Trophoblast cell (in vitro differentiated cells and primary cell): Measurements from ENCODE around the gene CAD.

Source experiments
- DNase-seq, 2 donors: peaks; one replicate each; pipeline ENCODE4 v3.0.0-alpha.2; 2016
- H2AFZ ChIP-seq: 2 replicates; pipeline ENCODE4 v1.6.1; 2013; ENCODE audit warnings: low read length, moderate library complexity, mild to moderate bottlenecking; ENCODE audit not compliant: insufficient read depth, poor library complexity
- H2AK5ac ChIP-seq: 2 replicates; pipeline ENCODE4 v1.6.1; 2013; ENCODE audit warnings: mild to moderate bottlenecking, low read length
- H2BK120ac ChIP-seq: 2 replicates; pipeline ENCODE4 v1.6.1; 2013; ENCODE audit warnings: low read length, mild to moderate bottlenecking, moderate library complexity; ENCODE audit not compliant: insufficient read depth, poor library complexity
- H2BK12ac ChIP-seq: 2 replicates; pipeline ENCODE4 v1.6.1; 2013; ENCODE audit warnings: mild to moderate bottlenecking, low read length, moderate library complexity
- H2BK5ac ChIP-seq: 2 replicates; pipeline ENCODE4 v1.6.1; 2013; ENCODE audit warnings: low read length, low read depth, moderate library complexity, mild to moderate bottlenecking; ENCODE audit not compliant: poor library complexity
- H3K14ac ChIP-seq: 2 replicates; pipeline ENCODE4 v1.6.1; 2013; ENCODE audit warnings: mild to moderate bottlenecking, low read length
- H3K18ac ChIP-seq: 2 replicates; pipeline ENCODE4 v1.6.1; 2013; ENCODE audit warnings: mild to moderate bottlenecking, low read length
- H3K23ac ChIP-seq: 2 replicates; pipeline ENCODE4 v1.6.1; 2013; ENCODE audit warnings: low read length
- H3K27ac ChIP-seq: 2 replicates; pipeline ENCODE4 v1.5.1; 2013; ENCODE audit warnings: low read depth, mild to moderate bottlenecking, inconsistent platforms, low read length, moderate library complexity
- H3K27me3 ChIP-seq: 2 replicates; pipeline ENCODE4 v1.6.1; 2013; ENCODE audit warnings: inconsistent platforms, mild to moderate bottlenecking, low read length, moderate library complexity; ENCODE audit not compliant: insufficient read depth
- H3K36me3 ChIP-seq, 2 experiments: 1 replicate in 1 of 2; 2 replicates in 1 of 2; pipeline ENCODE4 v1.6.1; 2013; ENCODE audit warnings: low read length in 2 of 2, mild to moderate bottlenecking in 2 of 2, moderate library complexity in 1 of 2; ENCODE audit not compliant: insufficient read depth in 2 of 2, control insufficient read depth in 1 of 2
- H3K4ac ChIP-seq: 2 replicates; pipeline ENCODE4 v1.6.1; 2013; ENCODE audit warnings: low read depth, mild to moderate bottlenecking, low read length, moderate library complexity
- H3K4me1 ChIP-seq, 2 experiments: 1 replicate in 1 of 2; 2 replicates in 1 of 2; pipeline ENCODE4 v1.6.1; 2013; ENCODE audit warnings: low read length in 2 of 2, mild to moderate bottlenecking in 2 of 2, moderate library complexity in 1 of 2; ENCODE audit not compliant: insufficient read depth in 2 of 2, control insufficient read depth in 1 of 2
- H3K4me2 ChIP-seq: 2 replicates; pipeline ENCODE4 v1.6.1; 2013; ENCODE audit warnings: inconsistent platforms, mild to moderate bottlenecking, low read length, moderate library complexity
- H3K4me3 ChIP-seq: 2 replicates; pipeline ENCODE4 v1.5.1; 2013; ENCODE audit warnings: mild to moderate bottlenecking, low read depth, low read length, inconsistent platforms
- H3K79me1 ChIP-seq: one replicate; pipeline ENCODE4 v1.6.1; 2013; ENCODE audit warnings: low read length
- H3K79me2 ChIP-seq: 2 replicates; pipeline ENCODE4 v1.6.1; 2013; ENCODE audit warnings: low read length, mild to moderate bottlenecking; ENCODE audit not compliant: control insufficient read depth, insufficient read depth, poor library complexity
- H3K9ac ChIP-seq: 2 replicates; pipeline ENCODE4 v1.6.1; 2013; ENCODE audit warnings: mild to moderate bottlenecking, low read length
- H3K9me3 ChIP-seq: 2 replicates; pipeline ENCODE4 v1.6.1; 2013; ENCODE audit warnings: low read depth, mild to moderate bottlenecking, control low read depth, inconsistent platforms, low read length; ENCODE audit not compliant: insufficient read depth
- H4K12ac ChIP-seq: 2 replicates; pipeline ENCODE4 v1.6.1; 2013; ENCODE audit warnings: low read depth, mild to moderate bottlenecking, low read length, moderate library complexity
- H4K8ac ChIP-seq: 2 replicates; pipeline ENCODE4 v1.6.1; 2013; ENCODE audit warnings: low read depth, mild to moderate bottlenecking, low read length, moderate library complexity
- H4K91ac ChIP-seq: one replicate; pipeline ENCODE4 v1.6.1; 2013; ENCODE audit warnings: low read depth, mild to moderate bottlenecking, low read length, moderate library complexity
- WGBS: extraction: QIAGEN DNeasy Blood & Tissue Kit; methylation state at CpG from one replicate; pipeline ENCODE4 v1.1.7; 2013; ENCODE audit warnings: missing lambda C conversion rate; ENCODE audit not compliant: insufficient read length, insufficient coverage; ENCODE audit errors: extremely low coverage; 5-methylcytosine and 5-hydroxymethylcytosine counted together

The CAD gene

DNA sequence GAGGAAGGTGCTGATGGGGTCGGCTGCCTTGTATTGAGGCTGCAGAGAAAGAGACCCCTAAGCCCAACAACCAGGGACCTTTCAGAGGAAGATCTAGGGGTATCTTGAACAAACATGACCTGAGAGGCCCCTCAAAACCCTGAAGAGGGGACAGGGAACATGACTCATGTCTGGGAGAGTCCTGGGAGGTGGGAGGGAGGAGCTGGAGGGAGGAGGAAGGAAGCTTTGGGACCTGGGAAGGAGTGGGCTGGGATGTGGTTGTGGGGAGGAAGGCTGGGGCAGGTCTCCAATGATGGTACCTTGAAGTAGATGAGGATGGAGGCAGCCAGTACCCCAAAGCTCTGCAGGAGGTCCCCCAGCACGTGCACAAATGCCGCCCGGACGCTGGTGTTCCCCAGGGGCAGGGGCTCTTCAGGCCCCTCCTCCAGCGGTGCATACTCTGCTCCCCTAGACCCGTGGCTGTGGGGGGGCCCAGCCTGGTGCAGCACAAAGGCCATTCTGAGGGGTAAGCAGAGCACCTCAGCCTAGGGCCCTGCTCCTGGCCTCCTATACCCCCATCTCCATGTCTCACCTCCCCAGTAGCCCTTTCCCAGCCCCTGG is 39.8 kb downstream of the CAD start:
- H3K4me1 ChIP-seq = peaks cover 0 to 1% of the 10 kb centered on the region in 2 experiments

DNA sequence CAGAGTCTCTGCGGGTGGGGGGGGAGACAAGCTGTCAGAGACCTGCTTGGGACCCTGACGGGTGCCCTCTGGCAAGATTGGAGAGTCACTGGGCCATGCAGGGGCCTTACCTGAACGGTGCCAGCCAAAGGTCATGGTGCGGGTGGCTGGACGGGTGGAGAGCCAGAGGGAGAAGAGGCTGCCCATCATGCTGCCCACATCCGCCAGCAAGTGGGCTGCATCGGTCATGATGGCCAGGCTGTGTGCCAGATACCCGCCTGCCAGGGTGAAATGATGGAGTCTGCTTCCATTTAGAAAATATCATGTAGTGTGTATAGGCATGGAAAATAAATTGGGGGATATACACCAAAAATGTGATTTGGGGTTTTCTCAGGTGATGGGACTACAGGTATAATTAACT is 40.9 kb downstream of the CAD start:
- Histone ChIP-seq H3K9ac (no peak overlapping the region), H2BK120ac (no peak overlapping the region), H2AK5ac (no peak overlapping the region), H4K12ac (no peak overlapping the region), H3K9me3 (peaks cover 2% of the 10 kb centered on the region), H3K79me2 (no peaks in the 10 kb centered on the region), H4K91ac (no peak overlapping the region), H3K27ac (no peak overlapping the region), H3K4me3 (no peak overlapping the region), H3K18ac (no peak overlapping the region), H3K4ac (no peak overlapping the region), H3K14ac (no peak overlapping the region), H2AFZ (no peak overlapping the region), H3K27me3 (peaks cover 31% of the 10 kb centered on the region), H3K79me1 (no peaks in the 10 kb centered on the region), H2BK5ac (no peak overlapping the region), H4K8ac (no peak overlapping the region), H3K36me3 (no peaks in the 10 kb centered on the region), H2BK12ac (no peak overlapping the region), H3K4me1 (peaks cover 5 to 10% of the 10 kb centered on the region in 2 experiments), H3K23ac (no peak overlapping the region), H3K4me2 (no peak overlapping the region)
- WGBS = no CpG with 5 or more reads among the region's 8 CpGs
- DNase-seq = no peak

More for the DNA sequence above, 39.8 kb downstream of the CAD start:
- no peak overlapping the region for H3K4me2 ChIP-seq
- H3K9ac ChIP-seq = no peak overlapping the region
- H4K91ac ChIP-seq = no peak overlapping the region
- H3K4me3 ChIP-seq = no peak overlapping the region
- H3K23ac ChIP-seq = no peak overlapping the region
- no peaks in the 10 kb centered on the region for H3K79me1 ChIP-seq
- H2BK12ac ChIP-seq = no peak overlapping the region
- no peak overlapping the region for H3K27ac ChIP-seq
- no peaks in the 10 kb centered on the region for H3K36me3 ChIP-seq
- no CpG with 5 or more reads among the region's 7 CpGs for WGBS
- no peak overlapping the region for H2AK5ac ChIP-seq
- peaks cover 2% of the 10 kb centered on the region for H3K9me3 ChIP-seq
- H3K18ac ChIP-seq = no peak overlapping the region
- no peak overlapping the region for H2AFZ ChIP-seq
- H3K79me2 ChIP-seq = no peaks in the 10 kb centered on the region
- H4K8ac ChIP-seq = no peak overlapping the region
- H3K4ac ChIP-seq = no peak overlapping the region
- H3K14ac ChIP-seq = no peak overlapping the region
- peaks cover 20% of the 10 kb centered on the region for H3K27me3 ChIP-seq
- no peak overlapping the region for H2BK5ac ChIP-seq
- H2BK120ac ChIP-seq = no peak overlapping the region
- no peak overlapping the region for H4K12ac ChIP-seq
- DNase-seq = no peak

DNA sequence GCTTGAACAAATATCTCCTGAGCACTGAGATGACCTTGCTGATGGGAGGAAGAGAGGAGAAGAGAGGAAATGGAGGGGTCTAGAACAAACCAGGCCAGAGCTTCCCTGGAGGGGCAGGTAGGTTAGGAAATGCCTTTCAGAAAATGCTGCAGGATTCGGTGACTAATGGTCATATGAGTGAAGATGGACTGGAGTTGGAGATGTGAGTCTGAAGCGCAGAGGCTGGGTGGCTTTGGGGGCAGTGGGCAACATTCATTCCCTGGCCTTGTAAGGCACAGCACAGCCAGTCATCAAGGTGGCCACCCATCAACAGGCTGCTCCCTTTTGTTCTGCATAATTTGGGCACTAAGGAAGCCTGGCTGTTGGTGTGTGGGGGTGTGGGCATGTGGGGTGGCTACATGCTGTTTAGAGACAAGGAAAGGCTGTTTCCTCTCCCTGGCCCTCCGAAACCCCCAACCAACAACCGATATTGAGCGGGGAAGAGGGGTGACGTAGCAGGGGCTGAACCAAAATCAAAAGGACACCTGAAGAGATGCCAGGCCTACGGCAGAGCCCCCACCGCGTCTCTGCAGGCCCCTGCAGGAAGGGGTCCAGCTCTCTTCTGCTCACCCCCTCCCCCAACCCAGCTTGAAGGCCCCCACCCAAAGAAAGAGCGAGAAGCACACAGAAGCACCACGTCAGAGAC is 44.2 kb downstream of the CAD start:
- H3K9ac ChIP-seq = no peak overlapping the region
- no peak overlapping the region for H2BK120ac ChIP-seq
- no peaks in the 10 kb centered on the region for H3K79me2 ChIP-seq
- no peak overlapping the region for H4K12ac ChIP-seq
- no peak overlapping the region for H3K14ac ChIP-seq
- no peak overlapping the region for H3K23ac ChIP-seq
- H3K4me3 ChIP-seq = no peak overlapping the region
- peaks cover 63% of the 10 kb centered on the region for H3K27me3 ChIP-seq
- no peak for DNase-seq
- no peaks in the 10 kb centered on the region for H3K79me1 ChIP-seq
- no peak overlapping the region for H2BK12ac ChIP-seq
- no peak overlapping the region for H3K18ac ChIP-seq
- peaks cover 8 to 17% of the 10 kb centered on the region in 2 experiments for H3K4me1 ChIP-seq
- H2AFZ ChIP-seq = no peak overlapping the region
- no peak overlapping the region for H3K27ac ChIP-seq
- H4K91ac ChIP-seq = no peak overlapping the region
- H3K4ac ChIP-seq = no peak overlapping the region
- H2AK5ac ChIP-seq = no peak overlapping the region
- peaks cover 11% of the 10 kb centered on the region for H3K9me3 ChIP-seq
- no peak overlapping the region for H2BK5ac ChIP-seq
- H4K8ac ChIP-seq = no peak overlapping the region
- H3K4me2 ChIP-seq = no peak overlapping the region
- H3K36me3 ChIP-seq = no peaks in the 10 kb centered on the region
- WGBS = no CpG with 5 or more reads among the region's 11 CpGs

DNA sequence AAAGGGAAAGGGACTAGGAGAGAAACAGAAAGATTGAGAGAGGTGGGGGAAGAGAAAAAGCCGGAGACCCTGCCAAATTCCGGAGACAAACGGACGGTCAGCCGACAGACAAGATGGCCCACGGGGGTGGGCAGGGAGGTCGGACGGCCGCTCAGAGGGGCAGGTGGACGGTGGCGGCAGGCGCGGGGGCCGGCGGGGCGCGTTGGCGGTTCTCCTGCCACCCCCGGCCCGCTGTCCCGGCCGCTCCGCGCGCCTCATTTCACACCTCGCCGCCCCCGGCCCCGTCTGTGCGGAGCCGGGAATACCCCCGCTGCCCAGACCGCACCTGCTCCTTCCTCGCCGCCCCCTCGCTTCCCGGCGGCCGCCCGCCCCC is 44.7 kb downstream of the CAD start:
- no peak overlapping the region for H2AK5ac ChIP-seq
- no peak overlapping the region for H3K4me3 ChIP-seq
- H2AFZ ChIP-seq = no peak overlapping the region
- H3K4ac ChIP-seq = no peak overlapping the region
- H3K14ac ChIP-seq = no peak overlapping the region
- no peak overlapping the region for H2BK120ac ChIP-seq
- H3K9me3 ChIP-seq = peaks cover 11% of the 10 kb centered on the region
- no peaks in the 10 kb centered on the region for H3K79me2 ChIP-seq
- H3K23ac ChIP-seq = no peak overlapping the region
- H3K4me2 ChIP-seq = peak overlapping the region; percentile 71
- H4K12ac ChIP-seq = no peak overlapping the region
- no peaks in the 10 kb centered on the region for H3K79me1 ChIP-seq
- no peak overlapping the region for H4K8ac ChIP-seq
- no CpG with 5 or more reads among the region's 40 CpGs for WGBS
- peaks cover 63% of the 10 kb centered on the region for H3K27me3 ChIP-seq
- DNase-seq = no peak
- no peak overlapping the region for H2BK5ac ChIP-seq
- no peak overlapping the region for H3K27ac ChIP-seq
- H2BK12ac ChIP-seq = no peak overlapping the region
- no peak overlapping the region for H3K9ac ChIP-seq
- H4K91ac ChIP-seq = no peak overlapping the region
- H3K18ac ChIP-seq = no peak overlapping the region
- H3K36me3 ChIP-seq = no peaks in the 10 kb centered on the region
- H3K4me1 ChIP-seq = peaks cover 8 to 17% of the 10 kb centered on the region in 2 experiments
